Hepatocyte (in vitro differentiated cells): ENCODE measurements around the gene AQP12A.
"Not testable (repeated sequence)": the region's sequence is repeated elsewhere in the genome, so short reads cannot be mapped to it uniquely, and the experiment has no call there.

Source experiments
- EZH2 ChIP-seq: fragments of 200-600 bp; sonication (generic); IDR thresholded peaks from 2 replicates; pipeline ENCODE4 v1.6.1; 2016; ENCODE audit warnings: antibody characterized with exemption, mild to moderate bottlenecking, borderline replicate concordance
- EZH2phosphoT487 ChIP-seq: fragments of 200-600 bp; sonication (generic); IDR thresholded peaks from one replicate; pipeline ENCODE4 v1.6.1; 2018; ENCODE audit warnings: antibody characterized with exemption, mild to moderate bottlenecking, low read depth, moderate library complexity; ENCODE audit not compliant: unreplicated experiment, severe bottlenecking
- TF ChIP-seq, protein P1 (sequence below): fragments of 200-600 bp; sonication (generic); IDR thresholded peaks from 2 replicates; pipeline ENCODE4 v1.5.1; 2016; ENCODE audit warnings: antibody characterized with exemption, mild to moderate bottlenecking; ENCODE audit not compliant: poor library complexity

DNA sequence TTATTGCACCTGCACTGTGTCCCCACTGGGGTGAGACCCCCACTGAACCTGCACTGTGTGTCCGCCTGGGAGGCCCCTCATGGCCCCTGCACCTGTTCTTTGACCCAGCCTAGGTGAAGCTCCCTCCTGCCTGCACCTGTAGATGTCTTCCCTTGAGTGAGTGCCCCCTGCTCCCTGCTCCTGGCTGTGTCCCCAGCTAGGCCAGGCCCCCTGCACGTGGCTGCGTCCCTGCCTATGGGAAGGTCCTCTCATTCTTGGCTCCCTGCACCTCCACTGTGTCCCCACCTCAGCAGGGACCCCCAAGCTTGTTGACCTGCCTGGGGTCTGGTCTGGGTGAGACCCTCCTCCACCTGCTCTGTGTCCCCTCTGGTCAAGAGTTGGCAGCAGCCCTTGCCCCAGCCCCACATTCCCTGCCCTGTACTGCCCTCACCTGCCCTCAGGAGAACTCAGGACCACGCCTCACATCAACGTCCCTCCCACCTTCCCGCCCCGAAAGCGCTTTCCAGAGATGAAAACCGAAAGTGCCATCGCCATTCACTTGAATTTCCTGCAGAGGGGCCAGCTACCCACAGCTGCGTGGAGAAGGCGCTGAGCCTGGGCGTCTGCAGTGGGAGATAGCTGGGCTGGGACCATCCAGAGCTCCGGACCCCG lies 8.2 kb upstream of the AQP12A start:
- TF ChIP-seq, protein P1, sequence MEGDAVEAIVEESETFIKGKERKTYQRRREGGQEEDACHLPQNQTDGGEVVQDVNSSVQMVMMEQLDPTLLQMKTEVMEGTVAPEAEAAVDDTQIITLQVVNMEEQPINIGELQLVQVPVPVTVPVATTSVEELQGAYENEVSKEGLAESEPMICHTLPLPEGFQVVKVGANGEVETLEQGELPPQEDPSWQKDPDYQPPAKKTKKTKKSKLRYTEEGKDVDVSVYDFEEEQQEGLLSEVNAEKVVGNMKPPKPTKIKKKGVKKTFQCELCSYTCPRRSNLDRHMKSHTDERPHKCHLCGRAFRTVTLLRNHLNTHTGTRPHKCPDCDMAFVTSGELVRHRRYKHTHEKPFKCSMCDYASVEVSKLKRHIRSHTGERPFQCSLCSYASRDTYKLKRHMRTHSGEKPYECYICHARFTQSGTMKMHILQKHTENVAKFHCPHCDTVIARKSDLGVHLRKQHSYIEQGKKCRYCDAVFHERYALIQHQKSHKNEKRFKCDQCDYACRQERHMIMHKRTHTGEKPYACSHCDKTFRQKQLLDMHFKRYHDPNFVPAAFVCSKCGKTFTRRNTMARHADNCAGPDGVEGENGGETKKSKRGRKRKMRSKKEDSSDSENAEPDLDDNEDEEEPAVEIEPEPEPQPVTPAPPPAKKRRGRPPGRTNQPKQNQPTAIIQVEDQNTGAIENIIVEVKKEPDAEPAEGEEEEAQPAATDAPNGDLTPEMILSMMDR = not testable (repeated sequence)
- TF ChIP-seq EZH2phosphoT487, EZH2: not testable (repeated sequence)
